ENCODE data around the gene MCM8. TPM values are rescaled to one million over a fixed set of nuclear protein-coding genes. Genes with fewer than 3 reads are reported as not detected.

Gene MCM8
- total RNA-seq, 1 donor from 2014 or later, result 2.5 TPM

DNA sequence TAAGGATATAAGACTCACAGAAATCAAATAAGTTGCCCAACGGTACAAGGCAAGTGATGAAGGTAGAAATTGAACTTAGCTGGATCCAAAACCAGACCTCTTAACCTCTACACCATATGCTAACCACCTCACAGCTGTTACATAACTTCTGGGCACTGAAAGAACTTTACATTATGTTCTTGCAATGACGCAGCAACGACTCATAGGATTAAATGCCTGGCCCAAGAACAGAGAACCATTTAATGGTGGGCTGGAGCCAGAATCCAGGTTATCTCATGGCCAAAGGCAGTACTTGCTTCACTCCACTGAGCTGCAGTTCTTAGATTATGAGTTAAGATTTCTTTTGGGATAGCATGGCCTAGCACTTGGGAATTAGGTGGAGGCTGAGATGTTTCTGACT lies 4.5 kb upstream of the MCM8 start:
- Histone ChIP-seq H3K36me3 (peaks cover 0 to 54% of the 10 kb centered on the region in 2 donors), H3K27ac (no peak overlapping the region), H3K27me3 (no peaks in the 10 kb centered on the region), H3K4me1 (peaks cover 14% of the 10 kb centered on the region), H3K4me3 (no peak overlapping the region), H3K9me3 (no peaks in the 10 kb centered on the region)
- no peak for DNase-seq (ENCODE audit: extremely low spot score in 2 of 2)
- intact Hi-C loops (cut with DNase I), result no loop called here
- TF ChIP-seq, protein P1, sequence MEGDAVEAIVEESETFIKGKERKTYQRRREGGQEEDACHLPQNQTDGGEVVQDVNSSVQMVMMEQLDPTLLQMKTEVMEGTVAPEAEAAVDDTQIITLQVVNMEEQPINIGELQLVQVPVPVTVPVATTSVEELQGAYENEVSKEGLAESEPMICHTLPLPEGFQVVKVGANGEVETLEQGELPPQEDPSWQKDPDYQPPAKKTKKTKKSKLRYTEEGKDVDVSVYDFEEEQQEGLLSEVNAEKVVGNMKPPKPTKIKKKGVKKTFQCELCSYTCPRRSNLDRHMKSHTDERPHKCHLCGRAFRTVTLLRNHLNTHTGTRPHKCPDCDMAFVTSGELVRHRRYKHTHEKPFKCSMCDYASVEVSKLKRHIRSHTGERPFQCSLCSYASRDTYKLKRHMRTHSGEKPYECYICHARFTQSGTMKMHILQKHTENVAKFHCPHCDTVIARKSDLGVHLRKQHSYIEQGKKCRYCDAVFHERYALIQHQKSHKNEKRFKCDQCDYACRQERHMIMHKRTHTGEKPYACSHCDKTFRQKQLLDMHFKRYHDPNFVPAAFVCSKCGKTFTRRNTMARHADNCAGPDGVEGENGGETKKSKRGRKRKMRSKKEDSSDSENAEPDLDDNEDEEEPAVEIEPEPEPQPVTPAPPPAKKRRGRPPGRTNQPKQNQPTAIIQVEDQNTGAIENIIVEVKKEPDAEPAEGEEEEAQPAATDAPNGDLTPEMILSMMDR (IDR thresholded peaks at IDR 0.05), result no peak
- TF ChIP-seq POLR2AphosphoS5 (IDR thresholded peaks at IDR 0.05; ENCODE audit: insufficient read depth in 1 of 2, low read depth in 1 of 2) (no peak), POLR2A (IDR thresholded peaks at IDR 0.05) (no peak)

DNA sequence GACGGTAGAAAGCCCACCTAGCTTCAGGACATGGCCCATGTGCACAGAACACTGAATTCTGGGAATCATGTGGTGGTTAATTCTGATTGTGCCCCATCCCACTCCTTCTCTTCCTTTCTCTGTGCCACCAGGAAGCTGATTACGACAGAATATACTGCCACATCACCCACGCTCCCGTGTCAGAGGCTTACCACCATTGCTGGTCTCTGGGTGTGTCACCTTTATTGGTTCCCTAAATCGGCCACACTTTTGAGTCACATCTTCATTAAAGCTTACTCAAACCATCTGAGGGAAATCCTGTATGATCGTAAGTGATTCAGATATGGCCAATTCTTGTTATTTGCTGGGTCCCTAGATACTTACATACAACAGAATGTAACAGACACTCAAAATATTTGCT lies 3.2 kb upstream of the MCM8 start:
- no peaks in the 10 kb centered on the region for H3K27me3 ChIP-seq
- no peak overlapping the region for H3K27ac ChIP-seq
- no peaks in the 10 kb centered on the region for H3K9me3 ChIP-seq
- TF ChIP-seq POLR2A (IDR thresholded peaks at IDR 0.05), result no peak
- TF ChIP-seq POLR2AphosphoS5 (IDR thresholded peaks at IDR 0.05; ENCODE audit: insufficient read depth in 1 of 2, low read depth in 1 of 2), result no peak
- TF ChIP-seq, protein P1 (IDR thresholded peaks at IDR 0.05), result no peak
- H3K4me3 ChIP-seq, result no peak overlapping the region
- H3K36me3 ChIP-seq, result peaks cover 0 to 40% of the 10 kb centered on the region in 2 donors
- DNase-seq (ENCODE audit: extremely low spot score in 2 of 2), result no peak
- peaks cover 24% of the 10 kb centered on the region for H3K4me1 ChIP-seq
- intact Hi-C loops (cut with DNase I), result no loop called here

DNA sequence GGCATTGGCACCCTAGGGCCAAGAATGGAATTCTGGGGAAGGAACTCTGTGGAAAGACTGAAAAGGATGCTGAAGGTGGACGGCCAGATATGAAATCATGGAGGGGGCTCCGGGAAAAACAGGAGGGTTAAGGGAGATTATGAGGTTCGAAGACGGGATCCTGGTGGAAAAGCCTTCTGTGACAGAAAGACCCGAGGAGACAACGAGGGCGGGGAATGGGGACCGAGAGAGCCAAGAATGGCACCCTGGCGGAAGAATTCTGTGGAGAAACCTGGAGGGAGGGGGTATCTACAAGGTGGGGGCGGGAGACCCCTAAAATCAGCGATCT lies 545 bp upstream of the MCM8 start:
- Histone ChIP-seq H3K27me3 (no peaks in the 10 kb centered on the region), H3K27ac (peak overlapping the region; percentile 34), H3K9me3 (no peaks in the 10 kb centered on the region), H3K4me3 (peak overlapping the region; percentile 79 to 88), H3K4me1 (peaks cover 24% of the 10 kb centered on the region), H3K36me3 (peaks cover 0 to 19% of the 10 kb centered on the region in 2 donors)
- intact Hi-C loops (cut with DNase I), result no loop called here
- TF ChIP-seq POLR2AphosphoS5 (IDR thresholded peaks at IDR 0.05; ENCODE audit: insufficient read depth in 1 of 2, low read depth in 1 of 2) (no peak), POLR2A (IDR thresholded peaks at IDR 0.05) (no peak)
- TF ChIP-seq, protein P1 (IDR thresholded peaks at IDR 0.05), result no peak
- DNase-seq (ENCODE audit: extremely low spot score in 2 of 2), result no peak

DNA sequence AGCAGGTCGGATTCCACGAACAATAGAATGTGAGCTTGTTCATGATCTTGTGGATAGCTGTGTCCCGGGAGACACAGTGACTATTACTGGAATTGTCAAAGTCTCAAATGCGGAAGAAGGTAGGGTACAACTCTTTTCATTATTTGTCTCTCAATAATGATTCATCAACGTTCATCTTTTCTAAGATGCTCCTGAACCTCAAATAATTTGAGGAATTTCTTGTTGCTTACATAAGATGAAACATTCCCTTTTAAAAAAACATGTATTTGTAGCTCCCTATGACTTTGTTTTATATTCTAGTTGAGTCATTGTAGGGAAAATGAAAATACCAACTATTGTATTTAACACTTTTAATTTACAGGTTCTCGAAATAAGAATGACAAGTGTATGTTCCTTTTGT lies 17.0 kb downstream of the MCM8 start:
- H3K9me3 ChIP-seq, result no peaks in the 10 kb centered on the region
- H3K4me1 ChIP-seq, result no peaks in the 10 kb centered on the region
- H3K27me3 ChIP-seq, result no peaks in the 10 kb centered on the region
- no peak for DNase-seq (ENCODE audit: extremely low spot score in 2 of 2)
- intact Hi-C loops (cut with DNase I), result no loop called here
- H3K4me3 ChIP-seq, result no peak overlapping the region
- H3K36me3 ChIP-seq, result peaks cover 0 to 8% of the 10 kb centered on the region in 2 donors
- H3K27ac ChIP-seq, result no peak overlapping the region
- TF ChIP-seq POLR2AphosphoS5 (IDR thresholded peaks at IDR 0.05; ENCODE audit: insufficient read depth in 1 of 2, low read depth in 1 of 2) (no peak), POLR2A (IDR thresholded peaks at IDR 0.05) (no peak)
- TF ChIP-seq, protein P1 (IDR thresholded peaks at IDR 0.05), result no peak

DNA sequence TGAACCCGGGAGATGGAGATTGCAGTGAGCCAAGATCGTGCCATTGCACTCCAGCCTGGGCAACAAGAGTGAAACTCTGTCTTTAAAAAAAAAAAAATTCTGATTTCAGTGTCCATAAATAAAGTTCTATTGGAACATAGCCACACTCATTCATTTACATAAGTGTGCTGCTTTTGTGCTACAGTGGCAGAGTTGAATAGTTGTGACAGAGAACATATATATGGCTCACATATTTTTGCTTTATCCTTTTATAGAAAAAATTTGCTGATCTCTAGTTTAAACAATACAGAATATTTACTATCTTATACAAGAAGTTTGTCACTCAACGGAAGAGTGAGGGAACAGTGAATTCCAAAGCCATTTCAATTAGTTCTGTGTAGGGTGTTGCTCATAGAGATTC lies 18.0 kb downstream of the MCM8 start:
- Histone ChIP-seq H3K36me3 (peaks cover 0 to 8% of the 10 kb centered on the region in 2 donors), H3K27ac (no peak overlapping the region), H3K27me3 (no peaks in the 10 kb centered on the region), H3K4me3 (no peak overlapping the region), H3K9me3 (no peaks in the 10 kb centered on the region), H3K4me1 (no peaks in the 10 kb centered on the region)
- intact Hi-C loops (cut with DNase I), result no loop called here
- DNase-seq (ENCODE audit: extremely low spot score in 2 of 2), result no peak
- no peak for TF ChIP-seq POLR2AphosphoS5 (IDR thresholded peaks at IDR 0.05; ENCODE audit: insufficient read depth in 1 of 2, low read depth in 1 of 2)
- TF ChIP-seq, protein P1 (IDR thresholded peaks at IDR 0.05), result no peak
- TF ChIP-seq POLR2A (IDR thresholded peaks at IDR 0.05), result no peak

All from vagina (tissue), 2 donors.